Progenitor cell of endocrine pancreas (in vitro differentiated cells): ENCODE data around the gene TTC32. TPM values are rescaled to one million over a fixed set of nuclear protein-coding genes. Genes with fewer than 3 reads are reported as not detected.

ENCODE experiments used
- DNase-seq: peaks from one replicate; pipeline ENCODE4 v3.0.0; 2021; ENCODE audit warnings: low spot score; ENCODE audit not compliant: unreplicated experiment
- H3K27ac Mint-ChIP-seq: 2 replicates; pipeline ENCODE4 v1.8.0; 2021; ENCODE audit warnings: mild to moderate bottlenecking, moderate library complexity, mixed read lengths
- H3K27me3 Mint-ChIP-seq: 2 replicates; pipeline ENCODE4 v1.8.0; 2021; ENCODE audit warnings: mixed read lengths
- H3K36me3 Mint-ChIP-seq: 2 replicates; pipeline ENCODE4 v1.8.0; 2022; ENCODE audit warnings: mixed read lengths; ENCODE audit not compliant: insufficient read depth
- H3K4me1 Mint-ChIP-seq: 2 replicates; pipeline ENCODE4 v1.8.0; 2021; ENCODE audit warnings: low read depth, mixed read lengths
- H3K4me3 Mint-ChIP-seq: 2 replicates; pipeline ENCODE4 v1.8.0; 2021; ENCODE audit warnings: low read depth, mild to moderate bottlenecking, moderate library complexity, mixed read lengths
- H3K9me3 Mint-ChIP-seq: 2 replicates; pipeline ENCODE4 v1.8.0; 2021; ENCODE audit warnings: low read depth, mixed read lengths
- CTCF ChIP-seq: fragments of 200-600 bp; sonication (generic); IDR thresholded peaks from one replicate; pipeline ENCODE4 v1.5.0; 2021; ENCODE audit warnings: antibody characterized with exemption, mild to moderate bottlenecking; ENCODE audit not compliant: unreplicated experiment
- total RNA-seq: library from RNA; stranded (reverse); gene quantifications from 2 replicates; pipeline ENCODE4 v1.2.1, GENCODE V29; 2021

TTC32 gene
- total RNA-seq, 1 donor from 2014 or later, result 15.6 TPM

DNA sequence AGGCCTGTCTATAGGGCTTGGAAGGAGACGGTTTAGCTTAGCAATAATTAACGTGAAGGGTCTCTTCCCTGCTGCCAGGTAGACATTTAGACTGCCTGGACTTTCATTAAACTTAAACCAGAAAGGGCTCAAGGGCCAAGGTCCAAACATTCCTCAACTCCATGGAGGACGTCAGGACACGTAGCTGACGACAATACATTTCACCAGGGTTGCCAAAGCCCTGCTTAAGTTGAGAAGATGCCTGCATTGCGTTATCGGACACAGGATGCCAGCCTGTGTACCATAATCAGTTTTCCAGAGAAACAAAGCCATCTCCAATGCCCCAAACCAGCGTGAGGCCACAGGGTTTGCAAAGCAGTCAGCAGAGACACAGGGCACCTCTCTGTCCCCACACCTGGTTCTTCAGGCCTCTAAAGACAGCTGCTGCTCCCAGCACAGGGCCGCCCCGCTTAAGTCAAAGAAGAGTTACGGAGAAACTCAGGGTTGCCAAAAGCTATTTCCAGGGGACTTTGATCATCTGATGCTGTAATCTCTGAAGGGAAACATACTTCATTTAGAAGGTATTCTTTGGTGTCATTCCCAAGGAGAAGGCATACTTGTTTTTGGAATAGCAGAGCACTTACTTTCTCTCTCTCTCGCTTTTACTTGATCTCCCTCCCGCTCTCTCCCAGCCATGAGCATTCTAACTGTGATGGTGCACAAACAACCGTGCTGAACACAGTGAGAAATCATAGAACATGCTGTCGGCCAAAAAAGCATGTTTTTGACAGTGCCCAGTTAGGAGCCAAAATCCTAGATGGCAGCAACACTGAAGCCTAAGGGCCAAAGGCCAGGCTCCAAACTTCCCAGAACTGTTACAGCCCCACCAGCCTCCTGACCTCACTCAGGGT is 46.0 kb downstream of the TTC32 start:
- Mint-ChIP-seq H3K36me3 (no peaks in the 10 kb centered on the region), H3K9me3 (no peaks in the 10 kb centered on the region), H3K27ac (no peak overlapping the region), H3K4me3 (no peak overlapping the region), H3K27me3 (no peaks in the 10 kb centered on the region), H3K4me1 (peaks cover 15% of the 10 kb centered on the region)
- DNase-seq, result no peak
- no peak for TF ChIP-seq CTCF

- H3K27ac Mint-ChIP-seq, result no peak overlapping the region
These were observed 46.9 kb downstream of the TTC32 start for GRCh38 chr2:19854596-19855541.

GRCh38 chr2:19851116-19851695 is 50.6 kb downstream of the TTC32 start:
- no peaks in the 10 kb centered on the region for H3K9me3 Mint-ChIP-seq
- H3K27ac Mint-ChIP-seq, result no peak overlapping the region
- no peak for DNase-seq
- H3K36me3 Mint-ChIP-seq, result no peaks in the 10 kb centered on the region
- TF ChIP-seq CTCF, result peak; percentile 45
- H3K27me3 Mint-ChIP-seq, result no peaks in the 10 kb centered on the region
- no peak overlapping the region for H3K4me3 Mint-ChIP-seq
- peaks cover 7% of the 10 kb centered on the region for H3K4me1 Mint-ChIP-seq

More at GRCh38 chr2:19854596-19855541, 46.9 kb downstream of the TTC32 start:
- no peak for DNase-seq
- Mint-ChIP-seq H3K4me1 (peaks cover 15% of the 10 kb centered on the region), H3K27me3 (no peaks in the 10 kb centered on the region), H3K4me3 (no peak overlapping the region), H3K9me3 (no peaks in the 10 kb centered on the region), H3K36me3 (no peaks in the 10 kb centered on the region)
- TF ChIP-seq CTCF, result no peak

DNA sequence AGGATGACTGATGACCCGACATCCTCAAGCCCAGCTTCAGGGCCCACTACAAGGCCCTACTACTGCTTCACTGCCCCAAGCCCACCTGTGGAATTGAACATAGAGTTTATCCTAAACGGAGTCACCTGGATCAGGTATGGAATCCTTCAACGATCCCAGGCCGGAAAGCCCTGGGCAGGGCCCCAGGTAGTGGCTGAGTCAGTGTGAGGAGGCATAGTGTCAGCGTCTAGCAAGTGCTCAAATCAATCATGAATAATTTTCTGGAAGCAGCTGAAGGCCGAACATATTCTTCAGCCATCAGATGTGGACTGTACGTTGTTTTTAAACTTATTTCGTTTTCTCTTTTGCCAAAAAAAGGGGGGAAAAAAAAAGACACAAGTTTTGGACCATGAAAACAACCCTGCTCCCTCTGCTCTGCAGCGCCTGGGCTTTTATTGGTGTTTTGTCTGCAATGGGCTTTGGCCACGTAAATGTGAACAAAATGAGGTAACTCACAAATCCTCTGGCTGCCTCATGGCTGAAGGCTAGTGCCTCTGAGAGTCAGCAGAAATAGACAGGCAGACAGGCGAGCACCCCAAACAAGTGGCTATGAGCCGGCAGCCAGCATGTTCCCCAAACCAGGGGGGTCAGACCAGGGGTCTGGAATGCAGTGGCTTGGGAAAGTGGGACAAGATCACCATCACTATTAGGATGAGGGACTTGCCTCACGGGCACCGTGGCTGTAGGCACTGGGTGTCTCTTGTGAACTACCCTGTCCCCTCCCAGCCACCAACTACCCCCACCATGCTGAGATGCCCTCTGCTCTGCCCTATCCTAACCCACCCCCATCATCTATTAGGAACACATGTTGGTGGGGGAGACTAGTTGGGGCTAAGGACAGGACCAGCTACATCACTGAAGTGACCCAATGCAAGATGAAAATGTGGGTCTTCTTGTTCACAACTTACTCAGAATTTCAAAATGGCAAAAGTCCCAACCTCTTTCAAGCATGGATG is 51.4 kb downstream of the TTC32 start:
- peaks cover 3% of the 10 kb centered on the region for H3K4me1 Mint-ChIP-seq
- DNase-seq, result no peak
- no peak for TF ChIP-seq CTCF
- H3K4me3 Mint-ChIP-seq, result no peak overlapping the region
- H3K27ac Mint-ChIP-seq, result no peak overlapping the region
- H3K9me3 Mint-ChIP-seq, result no peaks in the 10 kb centered on the region
- H3K27me3 Mint-ChIP-seq, result no peaks in the 10 kb centered on the region
- no peaks in the 10 kb centered on the region for H3K36me3 Mint-ChIP-seq
